ENCODE results near the gene CLDN1.
A peak's percentile ranks its signal among the peaks of the same experiment; 100 is the strongest.

DNA sequence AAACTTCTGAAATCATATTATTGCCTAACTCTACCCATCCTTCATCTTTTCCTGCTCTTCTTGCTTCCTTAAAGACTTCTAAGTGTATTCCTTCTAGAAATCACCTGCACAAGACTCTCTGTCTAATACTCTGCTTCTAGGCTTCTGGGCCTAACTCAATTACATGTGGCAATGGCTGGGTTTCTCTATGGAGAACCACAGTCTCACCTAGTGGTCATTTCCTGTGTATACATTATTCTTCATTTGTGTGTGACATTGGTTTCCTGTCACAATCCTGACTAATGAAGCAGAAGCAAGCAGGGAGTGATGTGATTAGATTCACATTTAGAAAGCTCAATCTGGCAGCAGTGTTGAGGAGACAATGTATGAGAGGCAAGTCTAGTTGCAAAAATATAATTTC, 16.9 kb upstream of the CLDN1 start:
- TF ChIP-seq, protein P1, sequence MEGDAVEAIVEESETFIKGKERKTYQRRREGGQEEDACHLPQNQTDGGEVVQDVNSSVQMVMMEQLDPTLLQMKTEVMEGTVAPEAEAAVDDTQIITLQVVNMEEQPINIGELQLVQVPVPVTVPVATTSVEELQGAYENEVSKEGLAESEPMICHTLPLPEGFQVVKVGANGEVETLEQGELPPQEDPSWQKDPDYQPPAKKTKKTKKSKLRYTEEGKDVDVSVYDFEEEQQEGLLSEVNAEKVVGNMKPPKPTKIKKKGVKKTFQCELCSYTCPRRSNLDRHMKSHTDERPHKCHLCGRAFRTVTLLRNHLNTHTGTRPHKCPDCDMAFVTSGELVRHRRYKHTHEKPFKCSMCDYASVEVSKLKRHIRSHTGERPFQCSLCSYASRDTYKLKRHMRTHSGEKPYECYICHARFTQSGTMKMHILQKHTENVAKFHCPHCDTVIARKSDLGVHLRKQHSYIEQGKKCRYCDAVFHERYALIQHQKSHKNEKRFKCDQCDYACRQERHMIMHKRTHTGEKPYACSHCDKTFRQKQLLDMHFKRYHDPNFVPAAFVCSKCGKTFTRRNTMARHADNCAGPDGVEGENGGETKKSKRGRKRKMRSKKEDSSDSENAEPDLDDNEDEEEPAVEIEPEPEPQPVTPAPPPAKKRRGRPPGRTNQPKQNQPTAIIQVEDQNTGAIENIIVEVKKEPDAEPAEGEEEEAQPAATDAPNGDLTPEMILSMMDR (conservative IDR thresholded peaks at IDR 0.05; ENCODE audit: low read length): peak; percentile 51
- no peak for TF ChIP-seq EZH2phosphoT487 (IDR thresholded peaks at IDR 0.05; ENCODE audit: borderline replicate concordance)

Measured in Loucy (cell line).